NK-92 treated with Interleukin-12 subunit alpha and Interleukin-12 subunit beta, amount 100 ng/mL, for 24 hours (cell line): ENCODE results near the gene MYO1A.

ENCODE experiments used
- DNase-seq: peaks from one replicate; lab custom pipeline; 2025; lab: John Stamatoyannopoulos, UW

MYO1A gene

GRCh38 chr12:57012600-57013465 lies 37.1 kb downstream of the MYO1A start:
- DNase-seq: no peak

- DNase-seq: no peak
Measured at GRCh38 chr12:57011438-57012424, 38.2 kb downstream of the MYO1A start.

- no peak for DNase-seq
Measured at GRCh38 chr12:57010627-57011247, 39.2 kb downstream of the MYO1A start.

- DNase-seq: no peak
Measured at GRCh38 chr12:57009949-57010626, 39.8 kb downstream of the MYO1A start.

- no peak for DNase-seq
Measured at GRCh38 chr12:57008178-57008577, 41.8 kb downstream of the MYO1A start.

- no peak for DNase-seq
Measured at GRCh38 chr12:57006809-57007475, 43.0 kb downstream of the MYO1A start.

- peak; percentile 29 for DNase-seq
Measured at GRCh38 chr12:57005980-57006808, 43.7 kb downstream of the MYO1A start, which contains the start of gene ZBTB39. Gene ZBTB39, minus strand, starts transcription at chr12:57006546. Its CDS starts 1,629 bp downstream, at chr12:57004917.

- DNase-seq: no peak
Measured at GRCh38 chr12:57004651-57005050, 45.3 kb downstream of the MYO1A start.

GRCh38 chr12:57003395-57003794 lies 46.5 kb downstream of the MYO1A start:
- no peak for DNase-seq

- DNase-seq: peak; percentile 10
Measured at GRCh38 chr12:57001448-57001906, 48.5 kb downstream of the MYO1A start.

- DNase-seq: no peak
Measured at GRCh38 chr12:57000393-57000792, 49.5 kb downstream of the MYO1A start.

- DNase-seq: no peak
Measured at GRCh38 chr12:56999456-56999855, 50.5 kb downstream of the MYO1A start.

- DNase-seq: no peak
Measured at GRCh38 chr12:56998981-56999380, 50.9 kb downstream of the MYO1A start.

- no peak for DNase-seq
Measured at GRCh38 chr12:56998316-56998715, 51.6 kb downstream of the MYO1A start.

- DNase-seq: no peak
Measured at GRCh38 chr12:56996793-56997545, 53.0 kb downstream of the MYO1A start.

GRCh38 chr12:56995930-56996496 lies 53.9 kb downstream of the MYO1A start:
- no peak for DNase-seq

GRCh38 chr12:56995201-56995929 lies 54.6 kb downstream of the MYO1A start:
- DNase-seq: no peak

GRCh38 chr12:56994231-56994746 lies 55.6 kb downstream of the MYO1A start:
- DNase-seq: no peak
